ENCODE data around the gene SLC15A1.
"Not testable (repeated sequence)": the region's sequence is repeated elsewhere in the genome, so short reads cannot be mapped to it uniquely, and the experiment has no call there.

The SLC15A1 gene

GRCh38 chr13:98648686-98649085 is 103.8 kb downstream of the SLC15A1 start:
- peaks cover 2% of the 10 kb centered on the region; the same call in 1 of the 2 replicates for H3K4me1 ChIP-seq
- no peaks in the 10 kb centered on the region for H3K27me3 ChIP-seq (ENCODE audit: low read depth)
- DNase-seq (ENCODE audit: low spot score in 2 of 2), result no peak
- in situ Hi-C loops (cut with MboI; ENCODE audit: low sequenced_read_pairs), result no loop called here
- H3K4me3 ChIP-seq, result no peak overlapping the region
- no peaks in the 10 kb centered on the region for H3K36me3 ChIP-seq (replicated peaks)
- no peaks in the 10 kb centered on the region for H3K9me3 ChIP-seq

- no peaks in the 10 kb centered on the region for H3K9me3 ChIP-seq
- no peaks in the 10 kb centered on the region for H3K27me3 ChIP-seq (ENCODE audit: low read depth)
- peaks cover 2% of the 10 kb centered on the region; the same call in 1 of the 2 replicates for H3K4me1 ChIP-seq
- DNase-seq (ENCODE audit: low spot score in 2 of 2), result no peak
- H3K36me3 ChIP-seq (replicated peaks), result no peaks in the 10 kb centered on the region
- no peak overlapping the region for H3K4me3 ChIP-seq
- in situ Hi-C loops (cut with MboI; ENCODE audit: low sequenced_read_pairs), result no loop called here
Measured at GRCh38 chr13:98648141-98648540, 104.3 kb downstream of the SLC15A1 start.

- in situ Hi-C loops (cut with MboI; ENCODE audit: low sequenced_read_pairs), result no loop called here
- H3K4me1 ChIP-seq, result 0 out of 2 replicates have a peak, but pooled peaks cover 2% of the 10 kb centered on the region
- H3K9me3 ChIP-seq, result no peaks in the 10 kb centered on the region
- no peaks in the 10 kb centered on the region for H3K36me3 ChIP-seq (replicated peaks)
- H3K4me3 ChIP-seq, result no peak overlapping the region
- DNase-seq (ENCODE audit: low spot score in 2 of 2), result no peak
- no peaks in the 10 kb centered on the region for H3K27me3 ChIP-seq (ENCODE audit: low read depth)
Measured at GRCh38 chr13:98647121-98647520, 105.4 kb downstream of the SLC15A1 start.

GRCh38 chr13:98643479-98643878 is 109.0 kb downstream of the SLC15A1 start:
- DNase-seq (ENCODE audit: low spot score in 2 of 2), result no peak
- Histone ChIP-seq H3K27me3 (ENCODE audit: low read depth) (no peaks in the 10 kb centered on the region), H3K4me3 (no peak overlapping the region), H3K36me3 (replicated peaks) (no peaks in the 10 kb centered on the region), H3K9me3 (no peaks in the 10 kb centered on the region), H3K4me1 (0 out of 2 replicates have a peak, but pooled peaks cover 2% of the 10 kb centered on the region)
- in situ Hi-C loops (cut with MboI; ENCODE audit: low sequenced_read_pairs), result no loop called here

- Histone ChIP-seq H3K9me3 (no peaks in the 10 kb centered on the region), H3K4me3 (no peak overlapping the region), H3K27me3 (ENCODE audit: low read depth) (no peaks in the 10 kb centered on the region), H3K36me3 (replicated peaks) (no peaks in the 10 kb centered on the region), H3K4me1 (no peaks in the 10 kb centered on the region)
- in situ Hi-C loops (cut with MboI; ENCODE audit: low sequenced_read_pairs), result no loop called here
- DNase-seq (ENCODE audit: low spot score in 2 of 2), result no peak
Measured at GRCh38 chr13:98641075-98641474, 111.4 kb downstream of the SLC15A1 start.

- H3K4me3 ChIP-seq; DNase-seq (ENCODE audit: low spot score in 2 of 2); H3K36me3 ChIP-seq (replicated peaks); H3K9me3 ChIP-seq; H3K27me3 ChIP-seq (ENCODE audit: low read depth); H3K4me1 ChIP-seq; in situ Hi-C loops (cut with MboI; ENCODE audit: low sequenced_read_pairs): not testable (repeated sequence)
Measured at GRCh38 chr13:98639785-98640184, 112.7 kb downstream of the SLC15A1 start.

GRCh38 chr13:98638352-98638751 is 114.1 kb downstream of the SLC15A1 start:
- H3K27me3 ChIP-seq (ENCODE audit: low read depth); H3K4me1 ChIP-seq; H3K9me3 ChIP-seq; in situ Hi-C loops (cut with MboI; ENCODE audit: low sequenced_read_pairs); H3K4me3 ChIP-seq; DNase-seq (ENCODE audit: low spot score in 2 of 2); H3K36me3 ChIP-seq (replicated peaks): not testable (repeated sequence)
